Measurements from ENCODE around the gene VWA5A. TPM values are rescaled to one million over a fixed set of nuclear protein-coding genes. Genes with fewer than 3 reads are reported as not detected.

VWA5A gene
- total RNA-seq, 4 donors from 2014 or later, result 10.1 to 72.5 (median 37.2) TPM

- 47 to 50% methylated on average over 1 to 5 of the region's 6 CpGs for WGBS, 2 donors (ENCODE audit: low coverage in 1 of 2)
- Histone ChIP-seq H3K27ac (no peak overlapping the region), H3K4me3 (peak overlapping the region in 1 of 4 donors; percentile 55), H3K9me3 (no peaks in the 10 kb centered on the region), H3K27me3 (peaks cover 11% of the 10 kb centered on the region), H3K4me1 (peaks cover 0 to 20% (median 2%) of the 10 kb centered on the region in 4 donors), H3K36me3 (no peaks in the 10 kb centered on the region)
- TF ChIP-seq EP300 (IDR thresholded peaks at IDR 0.05; ENCODE audit: low read depth), result no peak
- no peak for TF ChIP-seq POLR2AphosphoS5 (IDR thresholded peaks at IDR 0.05)
- TF ChIP-seq CTCF (IDR thresholded peaks at IDR 0.05), result no peak
- TF ChIP-seq POLR2A (IDR thresholded peaks at IDR 0.05), result no peak
- intact Hi-C loops (cut with DNase I; ENCODE audit: low total_unique reads), result loop anchor here (10.0 kb wide), 1 partner anchor 509 kb away; no protein-coding TSS in a partner anchor
- in situ Hi-C loops (cut with MboI; ENCODE audit: low pct_ligation_motif_present in 1 of 4, low pct_unique_long_range_greater_than_20kb in 1 of 4, low sequenced_read_pairs in 3 of 4), result loop anchor here in 2 of 4 donors (10.0 kb wide), 1 partner anchor 119 kb away; no protein-coding TSS in a partner anchor
- DNase-seq, result no peak
These were observed 39.8 kb upstream of the VWA5A start for GRCh38 chr11:124075492-124075840.

GRCh38 chr11:124075841-124076651 is 39.2 kb upstream of the VWA5A start:
- WGBS, 2 donors (ENCODE audit: low coverage in 1 of 2), result 0 to 9% methylated on average over 9 to 36 of the region's 36 CpGs
- intact Hi-C loops (cut with DNase I; ENCODE audit: low total_unique reads), result loop anchor here (10.0 kb wide), 1 partner anchor 509 kb away; no protein-coding TSS in a partner anchor
- TF ChIP-seq POLR2AphosphoS5 (IDR thresholded peaks at IDR 0.05) (no peak), POLR2A (IDR thresholded peaks at IDR 0.05) (peak; percentile 21), CTCF (IDR thresholded peaks at IDR 0.05) (peak in 1 of 5 experiments; percentile 24), EP300 (IDR thresholded peaks at IDR 0.05; ENCODE audit: low read depth) (no peak)
- DNase-seq, result peak; percentile 61
- Histone ChIP-seq H3K36me3 (no peaks in the 10 kb centered on the region), H3K4me1 (peaks cover 0 to 20% (median 2%) of the 10 kb centered on the region in 4 donors), H3K4me3 (peak overlapping the region; percentile 27 to 55 (median 38)), H3K27ac (peak overlapping the region in 2 of 4 donors; percentile 19 to 25), H3K27me3 (peaks cover 8% of the 10 kb centered on the region), H3K9me3 (no peaks in the 10 kb centered on the region)
- in situ Hi-C loops (cut with MboI; ENCODE audit: low pct_ligation_motif_present in 1 of 4, low pct_unique_long_range_greater_than_20kb in 1 of 4, low sequenced_read_pairs in 3 of 4), result loop anchor here in 2 of 4 donors (10.0 kb wide), 1 partner anchor 119 kb away; no protein-coding TSS in a partner anchor

GRCh38 chr11:124077266-124077665 is 38.0 kb upstream of the VWA5A start:
- TF ChIP-seq EP300 (IDR thresholded peaks at IDR 0.05; ENCODE audit: low read depth) (no peak), POLR2A (IDR thresholded peaks at IDR 0.05) (no peak), POLR2AphosphoS5 (IDR thresholded peaks at IDR 0.05) (no peak), CTCF (IDR thresholded peaks at IDR 0.05) (no peak)
- DNase-seq, result no peak
- intact Hi-C loops (cut with DNase I; ENCODE audit: low total_unique reads) (loop anchor here (10.0 kb wide), 1 partner anchor 508 kb away; no protein-coding TSS in a partner anchor), in situ Hi-C loops (cut with MboI; ENCODE audit: low pct_ligation_motif_present in 1 of 4, low pct_unique_long_range_greater_than_20kb in 1 of 4, low sequenced_read_pairs in 3 of 4) (loop anchor here in 2 of 4 donors (10.0 kb wide), 1 partner anchor 118 kb away; no protein-coding TSS in a partner anchor)
- WGBS, 2 donors (ENCODE audit: low coverage in 1 of 2), result 95 to 100% methylated on average over 1 of the region's 1 CpG
- Histone ChIP-seq H3K36me3 (no peaks in the 10 kb centered on the region), H3K27me3 (peaks cover 8% of the 10 kb centered on the region), H3K9me3 (no peaks in the 10 kb centered on the region), H3K27ac (no peak overlapping the region), H3K4me3 (no peak overlapping the region), H3K4me1 (peaks cover 0 to 14% (median 2%) of the 10 kb centered on the region in 4 donors)

GRCh38 chr11:124078591-124078990 is 36.7 kb upstream of the VWA5A start:
- H3K4me3 ChIP-seq, result no peak overlapping the region
- no peaks in the 10 kb centered on the region for H3K36me3 ChIP-seq
- no peak overlapping the region for H3K27ac ChIP-seq
- in situ Hi-C loops (cut with MboI; ENCODE audit: low pct_ligation_motif_present in 1 of 4, low pct_unique_long_range_greater_than_20kb in 1 of 4, low sequenced_read_pairs in 3 of 4), result loop anchor here in 2 of 4 donors (10.0 kb wide), 1 partner anchor 116 kb away; no protein-coding TSS in a partner anchor
- H3K9me3 ChIP-seq, result no peaks in the 10 kb centered on the region
- H3K27me3 ChIP-seq, result peaks cover 8% of the 10 kb centered on the region
- H3K4me1 ChIP-seq, result peaks cover 0 to 14% (median 2%) of the 10 kb centered on the region in 4 donors
- no peak for DNase-seq
- TF ChIP-seq POLR2AphosphoS5 (IDR thresholded peaks at IDR 0.05), result no peak
- no peak for TF ChIP-seq EP300 (IDR thresholded peaks at IDR 0.05; ENCODE audit: low read depth)
- no peak for TF ChIP-seq CTCF (IDR thresholded peaks at IDR 0.05)
- TF ChIP-seq POLR2A (IDR thresholded peaks at IDR 0.05), result no peak
- 81 to 82% methylated on average over 2 of the region's 2 CpGs for WGBS, 2 donors (ENCODE audit: low coverage in 1 of 2)
- intact Hi-C loops (cut with DNase I; ENCODE audit: low total_unique reads), result loop anchor here (10.0 kb wide), 1 partner anchor 506 kb away; no protein-coding TSS in a partner anchor
